HG02840 (cell line): ENCODE measurements around the gene L2HGDH.

Source experiments
- ATAC-seq: cut with Tn5 transposase; IDR thresholded peaks from one replicate; pipeline ENCODE4 v1.9.1; 2021; ENCODE audit warnings: mild to moderate bottlenecking, moderate library complexity, moderate number of reproducible peaks; ENCODE audit not compliant: unreplicated experiment, low FRiP score

L2HGDH gene

DNA sequence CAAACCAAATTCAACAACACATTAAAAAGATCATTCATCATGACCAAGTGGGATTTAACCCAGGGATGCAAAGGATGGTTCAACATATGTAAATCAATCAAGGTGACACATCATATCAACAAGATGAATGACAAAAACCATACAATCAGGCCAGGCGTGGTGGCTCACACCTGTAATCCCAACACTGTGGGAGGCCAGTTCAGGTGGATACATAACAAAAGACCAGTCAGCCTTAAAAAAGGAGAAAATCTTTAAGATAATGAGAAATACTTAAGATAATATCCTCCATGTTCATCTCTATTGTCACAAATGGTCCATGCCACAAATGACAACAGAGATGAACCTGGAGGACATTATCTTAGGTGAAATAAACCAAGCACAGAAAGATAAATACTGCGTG is 12.4 kb downstream of the L2HGDH start:
- no peak for ATAC-seq

DNA sequence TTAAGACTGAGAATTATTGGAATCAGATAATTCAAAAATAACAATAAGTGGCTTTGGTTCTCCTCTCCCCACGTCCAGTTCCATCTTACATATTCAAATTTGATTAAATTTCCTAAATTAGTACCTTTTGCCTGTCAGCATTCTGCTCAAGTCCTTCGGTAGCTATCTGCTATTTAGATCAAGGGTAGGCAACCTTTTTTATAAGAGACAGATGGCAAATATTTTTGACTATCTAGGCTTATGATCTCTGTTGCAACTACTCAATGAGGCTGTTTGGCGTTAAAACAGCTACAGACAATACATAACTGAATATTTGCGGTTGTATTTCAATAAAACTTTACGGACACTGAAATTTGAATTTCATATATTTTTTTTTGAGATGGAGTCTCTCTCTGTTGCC is 21.7 kb downstream of the L2HGDH start:
- no peak for ATAC-seq

DNA sequence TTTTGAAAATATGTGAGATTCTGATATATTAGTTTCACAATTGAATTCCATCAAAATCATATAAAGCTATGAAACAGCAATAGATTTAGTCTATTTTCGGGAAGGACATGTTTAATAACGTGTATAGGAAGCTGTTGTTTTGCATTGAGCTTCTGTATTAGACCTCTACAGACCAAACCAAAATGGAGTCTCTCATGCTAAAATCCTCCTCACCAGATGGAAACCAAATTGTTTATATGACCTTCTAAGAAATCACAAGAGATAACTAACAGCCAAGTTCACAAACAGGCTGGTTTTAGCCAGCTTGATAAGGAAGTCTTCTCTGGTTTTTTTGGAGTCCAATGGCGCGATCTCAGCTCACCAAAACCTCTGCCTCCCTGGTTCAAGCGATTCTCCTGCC is 23.9 kb downstream of the L2HGDH start:
- no peak for ATAC-seq

DNA sequence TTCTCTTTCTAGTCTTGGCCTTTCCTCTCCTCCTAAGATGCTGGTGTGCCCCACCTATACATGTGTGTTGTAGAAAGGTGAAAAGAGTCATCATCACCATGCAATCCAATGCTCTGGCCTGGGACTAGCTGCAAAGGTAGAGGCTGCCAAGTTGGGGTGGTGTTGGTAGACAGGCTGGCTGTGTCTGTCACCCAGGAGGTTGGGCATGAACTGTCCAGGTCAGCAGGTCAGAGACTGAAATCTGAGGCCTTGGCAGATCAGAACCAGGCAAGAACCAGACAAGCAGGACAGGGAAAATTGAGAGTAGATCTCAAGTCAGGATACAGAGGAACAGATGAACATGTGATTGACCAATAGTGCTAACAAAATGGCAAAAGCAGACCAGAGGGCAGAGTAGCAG is 26.2 kb downstream of the L2HGDH start:
- ATAC-seq = no peak

DNA sequence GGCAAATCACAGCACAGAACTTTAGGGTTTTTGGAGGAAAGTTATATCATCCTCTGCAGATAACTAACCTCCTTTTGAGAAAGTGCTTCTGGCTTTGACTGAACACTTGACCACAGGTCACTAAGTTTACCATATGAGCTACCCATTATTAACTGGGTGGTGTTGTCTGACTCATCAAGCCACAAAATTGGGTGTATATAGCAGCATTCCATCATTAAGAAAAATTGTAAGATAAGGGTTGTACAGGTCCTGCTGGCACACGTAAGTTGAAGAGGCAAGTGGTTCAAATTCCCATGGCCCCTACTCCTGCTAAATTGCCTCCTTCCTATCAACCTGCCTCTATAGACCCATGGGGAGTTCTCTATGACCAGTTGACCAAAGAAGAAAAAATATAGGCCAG is 39.5 kb downstream of the L2HGDH start:
- no peak for ATAC-seq

DNA sequence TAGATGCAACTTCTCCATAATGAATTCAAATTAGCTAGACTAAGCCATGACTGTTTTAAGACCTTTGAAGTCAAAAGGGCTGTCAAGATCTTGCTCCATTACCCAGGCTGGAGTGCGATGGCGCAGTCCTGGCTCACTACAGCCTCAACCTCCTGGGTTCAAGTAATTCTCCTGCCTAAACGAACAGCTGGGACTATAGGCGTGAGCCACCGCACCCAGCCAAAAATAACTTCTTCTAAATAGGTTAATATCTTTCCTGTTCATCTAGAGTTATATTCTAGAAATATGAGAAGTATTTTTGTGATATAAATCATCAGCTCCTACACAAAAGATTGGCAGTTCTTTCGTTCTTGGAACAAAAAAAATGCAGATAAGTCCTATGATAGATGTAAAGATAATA is 41.1 kb downstream of the L2HGDH start:
- no peak for ATAC-seq

DNA sequence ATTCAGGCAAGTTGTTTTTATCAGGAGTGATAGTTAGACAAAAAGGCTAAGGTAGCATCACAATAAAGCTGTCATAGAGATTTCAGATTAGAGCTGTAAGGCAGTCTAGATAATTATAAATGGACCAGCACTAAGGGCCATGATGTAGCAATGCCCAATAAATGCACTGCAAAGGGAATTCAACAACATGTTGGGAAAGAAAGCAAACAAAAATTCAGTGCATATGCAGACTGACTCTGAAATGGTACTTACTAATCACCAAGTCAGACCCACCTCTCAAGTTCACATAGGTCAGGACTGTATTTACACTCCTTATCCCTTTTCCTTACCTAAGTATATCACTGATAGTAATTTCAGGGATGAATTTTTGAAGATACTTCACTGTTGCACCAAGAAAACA is 47.0 kb downstream of the L2HGDH start:
- no peak for ATAC-seq

DNA sequence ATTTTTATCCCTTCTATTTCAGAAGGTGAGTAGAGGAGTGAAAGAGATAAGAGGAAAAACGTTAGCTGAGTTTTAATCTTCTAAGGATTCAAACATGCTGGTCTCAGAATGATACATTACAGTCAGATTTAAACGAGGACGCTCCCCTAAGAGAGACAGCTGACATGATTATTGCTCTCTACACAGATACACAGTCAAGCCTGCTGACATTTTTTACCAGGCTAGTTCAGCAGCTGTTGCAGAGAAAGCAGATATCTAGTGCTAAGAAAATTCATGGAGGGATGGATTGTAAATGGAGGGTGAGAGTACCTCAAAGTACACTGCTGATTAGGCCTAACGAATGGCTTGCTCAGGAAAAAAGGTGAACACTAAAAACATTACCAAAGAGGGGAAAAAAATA is 48.7 kb downstream of the L2HGDH start:
- ATAC-seq = no peak

DNA sequence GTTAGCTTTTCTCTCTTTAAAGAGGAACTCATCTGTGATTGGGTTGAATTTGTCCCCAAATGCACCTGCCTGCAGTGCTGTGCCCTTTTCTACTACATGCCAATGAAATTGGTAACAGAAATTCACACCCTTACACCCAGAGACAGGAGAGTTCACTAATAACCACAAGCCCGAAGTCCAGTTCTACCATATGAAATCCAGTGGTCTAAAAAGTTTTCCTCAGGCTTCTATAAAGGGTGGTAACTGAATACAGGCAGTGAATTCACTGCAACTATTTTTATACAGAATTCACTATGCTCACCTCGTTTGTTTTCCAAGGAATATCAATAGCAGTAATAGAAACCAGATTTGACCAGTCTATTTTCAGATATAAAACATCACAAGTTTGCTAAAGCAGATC is 49.2 kb downstream of the L2HGDH start:
- no peak for ATAC-seq

DNA sequence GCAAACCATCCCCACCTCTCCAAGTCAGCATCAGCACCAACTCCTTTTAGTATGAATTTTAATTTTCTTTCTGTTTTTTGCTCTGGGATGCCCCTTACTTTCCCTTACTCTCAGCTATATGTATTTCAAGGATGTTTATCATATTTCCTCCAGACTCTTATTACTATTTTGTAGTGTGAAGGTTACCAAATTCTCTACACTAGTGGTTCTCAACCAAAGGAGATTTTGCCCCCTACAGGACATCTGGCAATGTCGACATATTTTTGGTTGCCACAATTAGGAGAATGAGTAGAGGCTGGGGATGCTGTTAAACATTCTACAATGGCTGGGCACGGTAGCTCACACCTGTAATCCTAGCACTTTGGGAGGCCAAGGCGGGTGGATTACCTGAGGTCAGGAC is 51.5 kb downstream of the L2HGDH start:
- ATAC-seq = no peak

DNA sequence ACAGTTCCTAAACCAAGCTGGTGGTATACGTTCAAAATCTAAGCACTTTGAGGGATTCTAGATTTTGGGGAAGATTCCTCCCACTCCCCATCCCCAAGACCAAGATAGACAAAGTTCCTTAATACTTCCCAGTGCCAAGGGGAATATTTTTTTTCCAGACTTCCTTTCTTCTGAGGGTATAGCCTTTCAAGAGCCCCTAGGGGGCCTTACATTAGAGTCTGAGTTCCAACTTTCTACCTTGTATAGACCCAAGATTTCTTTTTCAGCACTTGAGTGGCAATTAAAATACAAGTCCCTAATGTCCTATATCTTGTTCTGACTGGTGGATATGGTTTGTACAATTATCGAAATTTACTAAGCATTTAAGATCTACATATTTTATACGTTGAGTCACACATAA is 52.0 kb downstream of the L2HGDH start:
- ATAC-seq = no peak

DNA sequence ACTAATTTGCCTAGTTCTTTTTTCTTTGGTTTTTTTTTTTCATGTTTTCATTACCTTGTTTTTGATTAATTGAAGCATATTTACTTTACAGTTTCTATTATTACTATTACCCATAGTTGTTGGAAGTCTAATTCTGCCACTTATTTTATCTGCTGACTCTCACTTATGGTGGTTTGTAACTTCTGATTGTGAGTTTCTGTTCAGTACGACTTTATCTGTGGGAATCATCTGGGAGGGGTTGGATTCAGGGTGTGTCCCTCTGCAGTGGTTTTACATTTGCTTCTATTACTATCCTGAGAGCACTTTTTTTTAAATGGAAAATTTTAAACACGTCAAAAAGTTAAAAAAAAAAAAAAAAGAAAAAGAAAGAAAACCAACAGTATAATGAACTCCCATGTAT is 54.3 kb downstream of the L2HGDH start:
- no peak for ATAC-seq

DNA sequence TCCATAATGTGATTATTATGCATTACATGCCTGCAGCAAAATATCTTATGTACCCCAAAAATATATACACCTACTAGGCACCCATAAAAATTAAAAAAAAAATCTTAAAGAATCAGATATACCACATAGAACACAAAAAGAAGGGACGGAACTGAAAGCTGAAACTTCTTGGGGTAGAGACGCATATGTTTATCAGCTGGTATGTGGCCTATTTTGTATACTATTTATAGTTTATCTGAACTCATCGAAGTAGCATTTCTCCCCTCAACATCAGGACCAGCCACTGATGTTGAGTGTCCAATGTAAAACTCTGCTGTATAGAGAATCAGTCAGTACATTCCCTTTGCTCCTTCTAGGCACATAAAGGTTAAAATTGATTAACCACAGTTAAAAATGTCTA is 57.8 kb downstream of the L2HGDH start:
- ATAC-seq = no peak

DNA sequence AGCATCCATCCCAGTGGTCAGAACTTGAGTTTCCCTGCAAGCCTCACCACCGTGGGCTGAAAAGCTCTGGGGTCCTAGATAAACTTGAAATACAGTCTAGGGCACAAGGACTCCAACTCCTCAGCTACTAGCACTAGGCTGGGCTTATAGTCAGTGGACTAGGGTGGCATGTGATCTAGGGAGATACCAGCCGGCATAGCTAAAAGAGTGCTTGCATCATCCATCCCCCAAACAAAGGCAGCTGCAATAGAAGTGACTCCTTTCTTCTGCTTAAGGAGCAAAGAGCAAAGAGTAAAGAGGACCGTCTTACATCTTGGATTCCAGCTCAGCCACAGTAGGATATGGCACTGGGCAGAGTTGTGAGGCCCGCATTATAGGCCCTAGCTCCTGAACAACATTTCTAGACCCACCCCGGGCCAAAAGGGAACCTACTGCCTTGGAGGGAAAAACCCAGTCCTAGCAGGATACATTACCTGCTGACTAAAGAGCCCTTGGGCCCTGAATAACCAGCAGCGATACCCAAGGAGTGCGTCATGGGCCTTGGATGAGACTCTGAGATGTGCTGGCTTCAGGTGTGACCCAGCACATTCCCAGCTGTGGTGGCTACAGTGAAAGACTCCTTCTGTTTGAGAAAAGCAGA is 62.8 kb downstream of the L2HGDH start:
- no peak for ATAC-seq

DNA sequence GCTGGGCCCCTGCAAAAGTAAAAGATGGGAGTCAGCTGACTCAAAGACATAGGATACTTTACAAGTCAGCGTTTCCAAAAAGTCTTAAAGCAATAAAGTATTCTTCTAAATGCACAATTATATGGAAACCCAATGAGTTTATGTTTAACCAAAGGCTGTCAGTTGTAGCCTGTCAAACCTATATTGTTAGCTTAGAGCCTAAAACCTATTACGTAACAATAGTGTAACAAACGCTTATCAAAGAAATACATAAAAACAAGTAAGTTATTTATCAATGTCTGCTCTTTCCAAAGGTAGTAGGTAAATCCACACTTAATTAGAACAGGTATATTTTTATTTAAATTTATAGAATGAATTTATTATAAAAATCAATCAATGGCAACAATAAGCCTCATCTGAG is 64.8 kb downstream of the L2HGDH start:
- ATAC-seq = no peak

DNA sequence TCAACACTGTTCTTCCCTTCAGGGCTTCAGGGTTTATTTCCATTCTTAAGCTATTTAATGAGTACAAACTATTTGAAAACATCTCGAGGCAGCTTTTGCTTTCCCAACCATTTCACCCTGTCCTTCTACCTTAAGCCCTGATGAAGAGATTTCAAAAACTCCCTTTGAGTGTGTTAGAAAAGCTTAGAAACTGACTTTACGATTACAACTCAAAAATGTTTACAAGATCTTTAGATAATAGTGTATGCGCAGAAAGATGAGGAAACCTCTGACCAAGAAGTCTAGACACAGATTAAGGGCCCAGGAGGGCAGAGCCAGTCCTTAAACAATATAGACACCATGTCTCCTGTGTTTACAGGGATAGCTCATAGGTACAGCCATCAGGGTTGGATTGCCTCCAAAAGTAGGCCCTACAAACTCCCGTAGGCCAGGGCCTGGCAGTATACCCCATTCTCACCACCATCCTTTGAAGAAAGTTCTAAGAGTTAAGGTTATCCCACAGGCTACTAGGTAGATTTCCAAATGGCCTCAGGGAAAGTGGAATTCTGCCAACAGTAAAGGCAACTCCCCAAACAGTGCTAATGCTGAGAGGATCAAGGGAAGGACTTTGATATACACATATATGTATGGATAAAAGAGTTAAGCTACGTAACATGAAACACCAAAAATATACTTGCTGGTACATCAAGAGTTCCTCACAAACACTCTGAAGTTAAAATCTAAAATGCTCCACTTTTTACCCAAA is 69.3 kb downstream of the L2HGDH start:
- ATAC-seq = no peak

DNA sequence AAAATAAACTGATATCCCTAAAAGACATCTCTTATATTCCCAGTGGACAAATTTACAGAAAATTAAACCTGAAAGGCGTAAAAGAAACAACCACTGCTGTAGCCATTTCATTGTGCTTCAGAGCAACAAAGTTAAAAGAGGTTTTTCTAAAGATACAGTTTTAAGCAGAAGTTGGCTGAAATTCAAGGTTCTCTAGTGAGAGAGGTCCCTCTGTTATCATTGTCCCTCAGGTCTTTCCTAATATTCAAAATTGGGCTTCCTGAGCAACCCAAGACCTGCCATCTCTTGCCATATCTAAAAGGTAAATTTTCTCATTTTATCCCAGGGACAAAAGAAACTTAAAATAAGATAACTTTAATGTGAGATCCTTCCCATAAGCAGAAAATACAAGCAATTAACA is 69.9 kb downstream of the L2HGDH start:
- no peak for ATAC-seq

DNA sequence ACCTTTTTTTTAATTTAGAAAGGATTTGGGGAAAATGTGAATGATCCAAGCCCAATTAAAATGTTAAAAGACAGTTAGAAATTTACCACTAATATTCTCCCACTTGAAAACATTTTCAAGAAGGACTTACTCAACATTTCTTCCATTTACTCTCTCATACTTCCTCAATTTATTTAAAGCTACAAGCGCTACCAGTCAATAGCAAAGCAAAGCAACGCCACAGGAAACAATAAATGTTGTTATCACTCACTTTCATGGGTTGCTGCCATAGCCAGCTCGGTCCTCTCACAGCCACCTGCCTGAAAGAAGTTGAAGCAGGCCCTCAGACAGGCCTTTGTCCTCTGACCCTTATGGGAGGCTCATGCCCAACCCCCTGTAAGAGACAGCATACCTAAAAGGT is 74.6 kb downstream of the L2HGDH start:
- no peak for ATAC-seq

DNA sequence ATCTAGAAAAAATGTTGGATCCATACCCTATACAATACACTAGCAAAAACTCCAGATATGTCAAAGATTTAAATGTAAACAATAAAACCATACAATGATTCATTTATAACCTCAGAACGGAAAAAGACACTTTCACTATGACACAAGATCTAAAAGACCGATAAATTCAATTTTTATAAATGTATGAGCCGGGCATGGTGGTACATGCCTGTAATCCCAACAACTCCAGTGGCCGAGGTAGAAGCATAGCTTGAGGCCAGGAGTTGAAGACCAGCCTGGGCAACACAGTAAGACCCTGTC is 78.1 kb downstream of the L2HGDH start:
- no peak for ATAC-seq

DNA sequence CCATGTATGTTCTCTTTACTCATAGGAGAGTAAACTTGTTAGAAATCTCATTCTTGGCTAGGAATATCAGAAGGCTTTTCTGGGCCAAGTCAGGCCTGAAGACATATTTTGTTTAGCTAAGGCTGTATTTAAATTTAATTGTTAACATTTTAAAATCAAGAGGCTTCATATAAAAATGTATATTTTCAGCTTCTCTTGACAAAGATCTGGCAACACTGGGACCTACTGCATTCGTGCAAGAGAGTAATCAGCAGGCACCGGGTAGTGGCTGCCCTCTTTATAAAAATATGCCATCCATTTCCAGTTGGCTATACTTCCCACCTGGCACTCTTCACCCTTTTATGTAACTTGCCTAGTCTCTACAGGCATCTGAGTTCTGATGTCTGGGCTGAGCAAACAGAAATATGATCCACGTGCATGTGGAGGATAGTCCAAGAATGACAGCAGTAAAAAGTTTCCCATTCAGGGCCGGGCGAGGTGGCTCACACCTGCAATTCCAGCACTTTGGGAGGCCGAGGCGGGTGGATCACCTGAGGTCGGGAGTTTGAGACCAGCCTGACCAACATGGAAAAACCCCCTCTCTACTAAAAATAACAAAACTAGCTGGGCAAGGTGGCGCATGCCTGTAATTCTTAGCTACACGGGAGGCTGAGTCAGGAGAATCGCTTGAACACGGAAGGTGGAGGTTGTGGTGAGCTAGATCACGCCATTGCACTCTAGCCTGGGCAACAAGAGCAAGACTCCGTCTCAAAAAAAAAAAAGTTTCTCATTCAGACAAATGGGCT is 78.7 kb downstream of the L2HGDH start:
- no peak for ATAC-seq

DNA sequence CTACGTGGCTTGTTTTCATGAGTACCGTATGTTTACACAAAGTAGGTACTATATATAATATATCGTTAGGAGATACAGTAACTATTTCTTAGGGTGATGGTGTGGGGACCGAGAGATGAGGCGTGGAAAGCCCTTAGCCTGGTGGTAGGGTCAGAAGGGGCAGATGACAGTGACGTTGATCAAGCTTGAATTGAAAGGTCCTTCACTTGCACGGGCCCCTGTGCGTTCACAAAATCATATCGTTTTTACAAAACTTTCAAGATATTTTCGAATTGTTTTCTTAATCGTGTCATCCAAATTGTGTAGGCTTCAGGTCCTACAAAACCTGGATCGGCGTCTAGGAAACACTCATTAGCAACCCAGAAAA is 79.8 kb downstream of the L2HGDH start:
- no peak for ATAC-seq
